ENCODE results near the gene HBZ. TPM values are rescaled to one million over a fixed set of nuclear protein-coding genes. Genes with fewer than 3 reads are reported as not detected.

HBZ gene
- total and polyA plus RNA-seq, 3 donors from 2014 or later: 1.1 to 9.0 (median 3.7) TPM

DNA sequence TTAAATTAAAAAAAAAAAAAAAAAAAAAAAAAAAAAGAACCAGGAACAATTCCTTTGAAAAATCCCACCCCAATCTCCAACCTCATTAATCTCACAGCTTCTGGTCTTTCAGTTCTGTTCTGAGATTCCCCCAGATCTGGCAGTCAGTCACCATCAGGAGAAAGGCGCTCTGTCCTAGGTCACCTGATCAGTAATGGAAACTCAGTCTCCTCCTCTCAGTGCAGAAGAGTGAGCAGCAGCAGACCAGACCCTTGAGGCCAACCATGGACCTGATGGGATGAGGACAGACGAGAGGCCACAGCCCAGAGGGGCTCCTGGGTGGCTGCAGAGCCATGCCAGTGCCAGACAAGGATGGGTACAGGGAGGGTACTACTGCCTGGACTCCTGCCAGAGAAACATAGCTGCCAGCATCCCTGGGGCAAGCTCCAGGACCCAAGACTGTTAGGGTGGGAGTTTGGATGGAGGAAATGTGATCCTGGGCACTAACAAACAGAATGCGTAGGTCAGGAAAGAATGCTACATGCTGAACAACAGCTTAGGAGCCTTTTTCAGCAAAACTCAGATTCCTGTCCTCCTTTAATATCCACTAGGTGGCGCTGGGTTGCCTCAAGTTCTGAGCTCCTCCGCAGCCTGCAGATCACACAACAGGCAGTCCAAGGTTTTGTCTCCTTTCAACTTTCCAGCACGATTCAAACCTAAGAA, 45.7 kb upstream of the HBZ start:
- 45 to 61% methylated on average over 6 of the region's 6 CpGs for WGBS, 2 donors
- Histone ChIP-seq H3K9me3 (no peaks in the 10 kb centered on the region), H3K27ac (no peak overlapping the region), H3K36me3 (ENCODE audit: low read depth, missing control alignments) (no peaks in the 10 kb centered on the region), H3K27me3 (no peaks in the 10 kb centered on the region), H3K4me1 (peaks cover 5% of the 10 kb centered on the region), H3K4me3 (no peak overlapping the region)
- TF ChIP-seq, protein P1, sequence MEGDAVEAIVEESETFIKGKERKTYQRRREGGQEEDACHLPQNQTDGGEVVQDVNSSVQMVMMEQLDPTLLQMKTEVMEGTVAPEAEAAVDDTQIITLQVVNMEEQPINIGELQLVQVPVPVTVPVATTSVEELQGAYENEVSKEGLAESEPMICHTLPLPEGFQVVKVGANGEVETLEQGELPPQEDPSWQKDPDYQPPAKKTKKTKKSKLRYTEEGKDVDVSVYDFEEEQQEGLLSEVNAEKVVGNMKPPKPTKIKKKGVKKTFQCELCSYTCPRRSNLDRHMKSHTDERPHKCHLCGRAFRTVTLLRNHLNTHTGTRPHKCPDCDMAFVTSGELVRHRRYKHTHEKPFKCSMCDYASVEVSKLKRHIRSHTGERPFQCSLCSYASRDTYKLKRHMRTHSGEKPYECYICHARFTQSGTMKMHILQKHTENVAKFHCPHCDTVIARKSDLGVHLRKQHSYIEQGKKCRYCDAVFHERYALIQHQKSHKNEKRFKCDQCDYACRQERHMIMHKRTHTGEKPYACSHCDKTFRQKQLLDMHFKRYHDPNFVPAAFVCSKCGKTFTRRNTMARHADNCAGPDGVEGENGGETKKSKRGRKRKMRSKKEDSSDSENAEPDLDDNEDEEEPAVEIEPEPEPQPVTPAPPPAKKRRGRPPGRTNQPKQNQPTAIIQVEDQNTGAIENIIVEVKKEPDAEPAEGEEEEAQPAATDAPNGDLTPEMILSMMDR (IDR thresholded peaks at IDR 0.05): peak; percentile 64 to 80 (median 67)
- no peak for TF ChIP-seq POLR2A (IDR thresholded peaks at IDR 0.05)
- DNase-seq: peak; percentile 80
- intact Hi-C loops (cut with DNase I; ENCODE audit: low total_unique reads): no loop called here

- H3K4me1 ChIP-seq: no peaks in the 10 kb centered on the region
- H3K36me3 ChIP-seq (ENCODE audit: low read depth, missing control alignments): no peaks in the 10 kb centered on the region
- 87 to 95% methylated on average over 17 to 21 of the region's 21 CpGs for WGBS, 2 donors
- TF ChIP-seq, protein P1 (IDR thresholded peaks at IDR 0.05): no peak
- no peak for TF ChIP-seq POLR2A (IDR thresholded peaks at IDR 0.05)
- no peak for DNase-seq
- H3K9me3 ChIP-seq: no peaks in the 10 kb centered on the region
- H3K4me3 ChIP-seq: no peak overlapping the region
- no peak overlapping the region for H3K27ac ChIP-seq
- no peaks in the 10 kb centered on the region for H3K27me3 ChIP-seq
- intact Hi-C loops (cut with DNase I; ENCODE audit: low total_unique reads): no loop called here
Measured at GRCh38 chr16:112153-112840, 40.1 kb upstream of the HBZ start.

GRCh38 chr16:114327-114726, 38.1 kb upstream of the HBZ start:
- no peak overlapping the region for H3K27ac ChIP-seq
- 88 to 98% methylated on average over 2 of the region's 2 CpGs for WGBS, 2 donors
- TF ChIP-seq, protein P1 (IDR thresholded peaks at IDR 0.05): no peak
- TF ChIP-seq POLR2A (IDR thresholded peaks at IDR 0.05): no peak

DNA sequence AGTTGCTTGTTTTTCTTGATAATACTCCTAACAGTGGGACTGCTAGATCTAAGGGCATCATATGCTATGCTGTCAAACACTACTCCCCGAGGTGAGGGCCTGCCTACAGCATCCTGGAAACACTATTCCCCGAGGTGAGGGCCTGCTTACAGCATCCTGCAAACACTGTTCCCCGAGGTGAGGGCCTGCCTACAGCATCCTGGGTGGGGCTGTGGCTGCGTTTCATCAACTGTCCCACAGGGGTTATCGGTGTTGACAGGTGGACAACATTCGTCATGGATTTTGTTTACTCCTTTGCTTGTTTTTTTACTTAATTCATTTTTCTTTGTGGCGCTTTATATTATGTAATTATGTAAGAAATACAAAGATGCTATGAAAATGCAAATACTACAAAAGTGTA, 36.4 kb upstream of the HBZ start:
- TF ChIP-seq, protein P1 (IDR thresholded peaks at IDR 0.05): no peak
- TF ChIP-seq POLR2A (IDR thresholded peaks at IDR 0.05): no peak
- Histone ChIP-seq H3K36me3 (ENCODE audit: low read depth, missing control alignments) (no peaks in the 10 kb centered on the region), H3K4me3 (no peak overlapping the region), H3K27me3 (no peaks in the 10 kb centered on the region), H3K4me1 (no peaks in the 10 kb centered on the region), H3K27ac (no peak overlapping the region), H3K9me3 (no peaks in the 10 kb centered on the region)
- 83 to 91% methylated on average over 7 of the region's 7 CpGs for WGBS, 2 donors
- intact Hi-C loops (cut with DNase I; ENCODE audit: low total_unique reads): no loop called here
- DNase-seq: no peak

More at GRCh38 chr16:114327-114726, 38.1 kb upstream of the HBZ start:
- H3K27me3 ChIP-seq: no peaks in the 10 kb centered on the region
- no peaks in the 10 kb centered on the region for H3K9me3 ChIP-seq
- DNase-seq: no peak
- intact Hi-C loops (cut with DNase I; ENCODE audit: low total_unique reads): no loop called here
- H3K36me3 ChIP-seq (ENCODE audit: low read depth, missing control alignments): no peaks in the 10 kb centered on the region
- H3K4me1 ChIP-seq: no peaks in the 10 kb centered on the region
- H3K4me3 ChIP-seq: no peak overlapping the region
